Activated CD8-positive, alpha-beta memory T cell treated with anti-CD3 and anti-CD28 coated beads for 1 hour (primary cell): ENCODE results near the gene ATP2C2.

Source experiments
- DNase-seq, 2 donors: peaks; one replicate each; pipeline ENCODE4 v3.0.0-alpha.2; 2020; ENCODE audit warnings: low read depth in 1 of 2; ENCODE audit errors: extremely low read depth in 1 of 2

Gene ATP2C2

GRCh38 chr16:84486551-84487235 is 118.4 kb downstream of the ATP2C2 start:
- no peak for DNase-seq

DNA sequence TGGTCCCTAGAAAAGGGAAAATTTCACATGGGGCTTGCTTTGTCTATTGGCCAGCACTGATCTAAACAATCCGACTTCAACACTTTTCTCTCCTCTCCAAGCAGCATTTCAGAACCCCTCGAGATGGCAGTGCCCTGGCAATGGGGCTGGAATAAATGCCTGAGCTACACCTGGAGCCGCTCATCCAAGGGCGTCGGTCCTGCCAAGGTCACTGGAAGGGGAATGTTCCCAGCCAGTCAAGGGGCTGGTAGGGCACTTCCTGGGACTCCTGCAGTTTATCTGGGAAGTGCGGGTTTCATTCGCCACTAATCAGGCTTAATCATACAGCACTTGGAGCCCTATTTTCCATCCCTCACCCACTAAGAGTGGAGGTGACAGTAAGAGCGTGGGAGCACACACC is 119.0 kb downstream of the ATP2C2 start:
- DNase-seq, result no peak

GRCh38 chr16:84489131-84489530 is 120.8 kb downstream of the ATP2C2 start:
- no peak for DNase-seq

DNA sequence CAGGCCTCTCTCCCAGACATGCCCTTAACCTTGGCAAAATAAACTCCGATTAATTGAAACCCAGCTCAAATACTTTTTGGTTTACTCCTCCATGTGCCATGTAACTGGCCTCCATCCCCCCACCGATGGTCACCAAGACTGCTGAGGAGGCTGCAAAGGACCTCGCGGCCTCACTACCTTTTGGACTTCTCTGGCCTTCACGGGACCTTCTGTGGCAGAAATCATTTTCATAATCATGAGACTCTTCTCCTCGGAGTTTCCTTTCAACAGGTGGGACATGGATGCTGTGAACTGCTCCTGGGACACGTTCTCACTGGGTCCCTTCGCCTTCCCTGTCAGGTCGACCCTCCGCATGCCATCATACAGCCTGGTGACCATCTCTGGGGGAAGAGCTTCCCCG is 127.2 kb downstream of the ATP2C2 start:
- no peak for DNase-seq

- no peak for DNase-seq
These were observed 128.7 kb downstream of the ATP2C2 start for GRCh38 chr16:84496991-84497390.

DNA sequence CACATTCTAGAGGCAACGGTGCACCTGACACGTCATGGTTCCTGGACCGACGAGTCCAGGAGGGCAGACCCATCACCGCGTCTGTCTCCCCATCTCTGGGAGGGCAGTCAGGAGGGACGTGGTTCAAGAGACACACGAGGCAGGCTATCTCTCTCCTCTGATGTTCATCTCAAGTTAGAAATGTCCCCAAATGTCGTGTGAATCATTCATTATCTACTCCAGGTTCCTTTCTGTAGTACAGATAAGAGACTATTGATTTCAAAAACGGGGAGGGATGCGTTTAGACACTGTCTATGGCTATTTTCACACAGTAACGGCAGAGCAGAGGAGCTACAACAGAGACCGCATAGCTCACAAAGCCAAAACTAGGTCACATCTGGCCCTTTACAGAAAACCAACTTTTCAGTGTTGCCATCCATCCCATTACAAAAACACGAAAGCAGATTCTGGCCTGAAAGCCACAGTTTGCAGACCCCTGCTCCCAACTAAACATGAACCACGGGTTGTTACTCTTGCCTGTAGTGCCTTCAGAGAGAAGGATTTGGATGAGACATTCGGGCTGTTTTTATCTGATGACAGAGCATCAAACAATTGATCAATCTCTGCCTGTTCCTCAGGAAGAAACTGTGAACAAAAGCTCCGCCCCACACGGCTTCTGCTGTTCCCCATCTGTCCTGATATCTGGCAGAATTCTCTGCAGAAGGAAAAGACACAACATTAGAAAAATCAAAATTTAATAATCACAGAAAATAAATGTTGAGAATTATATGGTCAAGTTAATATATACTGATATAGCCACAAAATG is 129.3 kb downstream of the ATP2C2 start:
- no peak for DNase-seq

DNA sequence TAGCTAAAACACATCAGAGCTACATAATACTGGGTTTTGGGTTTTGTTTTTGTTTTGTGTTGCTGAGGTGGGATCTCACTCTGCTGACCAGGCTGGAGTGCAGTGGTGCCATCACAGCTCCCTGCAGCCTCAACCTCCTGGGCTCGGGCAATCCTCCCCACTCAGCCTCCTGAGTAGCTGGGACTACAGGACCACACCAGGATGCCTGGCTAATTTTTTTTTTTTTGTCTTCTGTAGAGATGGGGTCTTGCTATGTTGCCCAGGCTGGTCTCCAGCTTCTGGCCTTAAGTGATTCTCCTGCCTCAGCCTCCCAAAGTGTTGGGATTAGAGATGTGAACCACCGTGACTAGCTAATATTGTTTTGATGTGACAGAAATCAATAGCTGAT is 129.9 kb downstream of the ATP2C2 start:
- DNase-seq, result no peak

GRCh38 chr16:84498859-84499620 is 130.7 kb downstream of the ATP2C2 start:
- DNase-seq, result no peak

- DNase-seq, result no peak
These were observed 131.3 kb downstream of the ATP2C2 start for GRCh38 chr16:84499638-84500037.

GRCh38 chr16:84500531-84500930 is 132.2 kb downstream of the ATP2C2 start:
- DNase-seq, result no peak

DNA sequence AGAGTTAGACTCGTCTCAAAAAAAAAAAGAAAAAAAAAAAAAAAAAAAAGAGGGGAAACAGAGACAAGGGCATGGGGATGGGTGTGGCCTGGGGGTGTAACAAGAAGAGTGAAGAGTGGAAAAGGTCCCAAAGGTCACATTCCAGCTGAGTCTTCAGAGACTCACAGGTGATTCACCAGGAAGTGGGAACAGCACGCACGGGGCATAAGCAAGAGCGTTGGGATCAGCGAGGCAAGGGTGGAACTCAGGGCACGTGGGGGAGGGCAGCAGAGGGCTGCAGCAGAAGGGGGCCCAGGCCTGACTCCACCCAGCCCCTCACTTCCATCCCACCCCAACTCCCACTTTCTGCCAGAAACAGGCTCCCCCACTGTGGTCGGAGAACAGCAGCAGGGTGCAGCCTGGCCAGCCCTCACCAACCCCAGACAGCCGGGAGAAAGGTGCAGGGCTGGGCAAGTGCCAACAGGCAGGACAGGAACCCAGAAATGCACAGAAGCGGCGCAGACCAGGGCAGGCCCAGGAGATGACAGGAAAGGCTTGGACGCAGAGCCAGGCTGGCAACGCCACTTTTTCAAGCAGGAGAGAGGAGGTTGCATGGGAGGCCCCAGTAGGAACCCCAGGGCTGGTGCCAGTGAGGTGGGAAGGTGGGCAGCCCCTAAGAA is 132.9 kb downstream of the ATP2C2 start:
- no peak for DNase-seq

DNA sequence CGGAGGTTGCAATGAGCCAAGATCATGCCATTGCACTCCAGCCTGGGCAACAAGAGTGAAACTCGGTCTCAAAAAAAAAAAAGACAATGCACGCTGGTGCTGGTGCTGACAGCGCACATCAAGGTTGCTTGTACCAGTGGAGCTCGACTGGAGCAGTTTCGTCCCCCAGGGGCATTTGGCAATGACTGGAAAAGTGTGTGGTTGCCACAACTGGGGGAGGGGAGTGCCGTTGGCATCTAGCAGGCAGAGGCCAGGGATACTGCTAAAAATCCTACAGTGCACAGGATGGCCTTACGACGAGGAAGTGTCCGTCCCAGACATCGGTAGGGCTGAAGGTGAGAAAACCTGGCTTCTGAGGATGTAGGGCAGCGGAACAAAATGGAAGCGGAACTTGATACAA is 133.7 kb downstream of the ATP2C2 start:
- DNase-seq, result no peak

DNA sequence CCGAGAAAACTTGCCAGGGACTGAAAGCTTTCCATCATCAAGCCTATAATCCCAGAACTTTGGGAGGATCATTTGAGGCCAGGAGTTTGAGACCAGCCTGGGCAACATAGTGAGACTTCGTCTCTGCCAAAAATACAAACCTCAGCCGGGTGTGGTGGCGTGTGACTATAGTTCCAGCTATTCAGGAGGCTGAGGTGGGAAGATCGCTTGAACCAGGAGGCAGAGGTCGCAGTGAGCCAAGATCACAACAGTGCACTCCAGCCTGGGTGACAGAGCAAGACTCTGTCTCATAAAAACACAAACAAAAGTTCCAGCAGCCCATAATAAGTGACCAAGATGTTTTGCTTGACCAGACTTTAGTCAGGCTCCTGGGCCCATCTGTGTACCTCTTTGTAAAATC is 134.2 kb downstream of the ATP2C2 start:
- DNase-seq, result no peak

- DNase-seq, result no peak
These were observed 135.5 kb downstream of the ATP2C2 start for GRCh38 chr16:84503751-84504395.

GRCh38 chr16:84504420-84505248 is 136.3 kb downstream of the ATP2C2 start, which contains the start of gene MEAK7:
Gene MEAK7, minus strand, starts transcription at chr16:84504659. Its CDS starts 6,573 bp downstream, at chr16:84498086.
- DNase-seq, result peak; percentile 87 to 96

- no peak for DNase-seq
These were observed 137.2 kb downstream of the ATP2C2 start for GRCh38 chr16:84505249-84506187.

DNA sequence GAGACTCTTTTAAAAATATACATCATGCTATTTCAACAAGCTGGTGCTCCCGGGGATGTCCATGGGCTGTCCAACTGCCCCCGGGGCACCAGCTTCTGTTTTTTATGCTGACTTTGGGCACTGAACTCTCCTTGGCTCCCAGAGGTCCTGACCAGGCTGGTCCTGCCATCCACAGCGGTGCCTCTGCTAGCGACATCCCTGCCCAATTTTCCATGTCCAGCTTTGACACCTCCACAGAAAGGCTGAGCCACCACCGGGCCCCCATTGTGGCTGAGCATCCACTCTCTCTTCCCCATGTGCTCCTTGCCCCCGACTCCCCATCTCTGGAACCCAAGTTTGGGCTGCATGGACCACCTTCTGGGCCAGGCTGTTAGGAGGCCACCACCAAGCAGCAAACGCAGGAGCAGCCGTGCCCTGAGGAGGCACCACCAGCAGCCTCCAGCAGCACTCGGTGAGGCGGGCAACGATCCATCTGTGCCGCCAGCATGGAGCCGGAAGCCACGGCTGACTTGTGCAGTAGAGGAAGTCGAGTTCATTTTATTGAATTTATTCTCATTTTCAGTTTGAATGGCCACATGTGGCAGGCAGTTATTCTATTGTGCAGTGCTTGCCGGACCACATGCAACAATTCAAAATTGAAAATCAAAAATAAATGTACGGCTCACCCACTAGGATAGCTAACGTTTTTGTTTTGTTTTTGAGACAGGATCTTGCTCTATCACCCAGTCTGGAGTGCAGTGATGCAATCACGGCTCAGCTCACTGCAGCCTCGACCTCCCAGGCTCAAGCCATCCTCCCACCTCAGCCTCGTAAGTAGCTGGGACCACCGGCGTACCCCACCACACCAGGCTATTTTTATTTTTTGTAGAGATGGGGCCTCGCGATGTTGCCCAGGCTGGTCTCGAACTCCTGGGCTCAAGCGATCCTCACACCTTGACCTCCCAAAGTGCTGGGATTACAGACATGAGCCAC is 139.0 kb downstream of the ATP2C2 start:
- DNase-seq, result no peak
